ENCODE measurements around the gene FLYWCH1.

The FLYWCH1 gene

DNA sequence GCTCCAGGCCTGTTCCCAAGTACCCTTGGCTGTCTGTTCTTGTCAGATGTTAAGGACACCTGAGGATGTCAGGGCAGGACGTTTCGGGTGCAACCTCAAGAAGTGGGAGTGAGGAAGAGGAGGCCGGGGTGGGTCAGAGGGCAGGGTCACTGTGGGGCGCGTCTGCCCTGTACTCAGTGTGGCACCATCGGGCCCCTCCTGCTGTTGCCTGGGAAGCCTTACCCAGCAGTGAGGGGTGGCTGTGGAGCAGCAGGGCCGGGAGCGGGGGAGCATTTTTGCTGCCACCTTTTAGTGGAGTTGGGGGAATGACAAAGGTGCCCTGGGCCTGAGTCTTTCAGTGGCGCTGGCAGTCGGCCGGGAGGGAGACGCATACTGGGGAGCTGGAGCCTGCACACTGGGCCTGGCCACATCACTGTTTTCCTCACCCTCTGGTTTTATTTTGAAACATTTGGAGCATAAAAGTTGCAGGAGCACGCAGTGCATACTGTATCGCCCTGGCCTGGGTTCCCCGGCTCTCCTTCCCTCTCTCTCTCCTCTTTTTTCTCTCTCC is 11.1 kb upstream of the FLYWCH1 start:
- DNase-seq: no peak

GRCh38 chr16:2902337-2903130 is 9.2 kb upstream of the FLYWCH1 start:
- no peak for DNase-seq

GRCh38 chr16:2904100-2904921 is 7.4 kb upstream of the FLYWCH1 start:
- peak; percentile 86 for DNase-seq

DNA sequence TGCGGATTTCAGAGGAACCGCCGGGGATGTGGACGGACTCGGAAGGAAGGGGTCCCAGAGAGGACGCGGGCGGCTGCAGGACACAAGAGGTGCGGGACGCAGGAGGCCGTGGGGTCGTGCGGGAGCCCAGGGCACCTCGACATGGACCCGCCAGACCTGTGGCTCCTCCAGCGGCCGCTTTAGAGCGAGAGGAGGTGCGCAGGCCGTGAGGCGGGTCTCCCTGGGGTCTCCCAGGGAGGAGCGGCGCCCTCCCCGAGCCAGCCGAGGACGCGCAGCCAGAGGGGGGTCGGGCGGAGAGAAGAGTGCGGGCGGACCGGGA is 6.8 kb upstream of the FLYWCH1 start:
- DNase-seq: no peak

GRCh38 chr16:2905241-2905987 is 6.3 kb upstream of the FLYWCH1 start:
- DNase-seq: peak; percentile 100

DNA sequence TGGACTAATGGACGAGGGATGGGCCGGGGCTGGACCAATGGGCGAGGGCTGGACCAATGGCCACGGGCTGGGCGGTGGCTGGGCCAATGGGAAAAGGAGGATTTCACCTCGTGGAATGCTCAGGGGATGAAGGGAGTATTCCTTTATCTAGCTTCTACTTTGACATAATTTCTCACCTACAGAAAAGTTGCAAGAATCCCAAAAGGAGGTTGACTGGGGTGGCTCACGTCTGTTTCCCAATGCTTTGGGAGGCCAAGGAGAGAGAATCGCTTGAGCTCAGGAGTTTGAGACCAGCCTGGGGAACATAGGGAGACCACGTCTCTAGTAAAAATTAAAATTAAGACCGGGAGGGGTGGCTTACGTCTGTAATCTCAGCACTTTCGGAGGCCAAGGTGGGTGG is 5.7 kb upstream of the FLYWCH1 start:
- DNase-seq: no peak

DNA sequence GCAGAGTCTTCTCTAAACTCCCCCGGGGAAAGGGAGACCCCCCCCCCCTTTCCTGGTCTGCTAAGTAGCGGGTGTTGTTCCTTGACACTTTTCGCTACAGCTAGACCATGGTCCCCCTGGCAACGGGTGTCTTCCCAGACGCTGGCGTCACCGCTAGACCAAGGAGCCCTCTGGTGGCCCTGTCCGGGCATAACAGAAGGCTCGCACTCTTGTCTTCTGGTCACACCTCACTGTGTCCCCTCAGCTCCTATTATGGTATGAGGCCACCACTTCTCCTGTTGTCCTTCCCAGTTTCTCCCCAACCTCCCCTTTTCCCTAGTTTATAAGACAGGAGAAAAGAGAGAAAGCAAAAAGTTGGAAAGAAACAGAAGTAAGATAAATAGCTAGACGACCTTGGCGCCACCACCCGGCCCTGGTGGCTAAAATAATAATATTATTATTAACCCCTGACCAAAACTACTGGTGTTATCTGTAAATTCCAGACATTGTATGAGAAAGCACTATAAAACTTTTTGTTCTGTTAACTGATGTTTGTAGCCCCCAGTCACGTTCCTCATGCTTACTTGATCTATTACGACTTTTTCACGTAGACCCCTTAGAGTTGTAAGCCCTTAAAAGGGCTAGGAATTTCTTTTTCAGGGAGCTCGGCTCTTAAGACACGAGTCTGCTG is 4.5 kb upstream of the FLYWCH1 start:
- DNase-seq: peak; percentile 32

- peak; percentile 57 for DNase-seq
These were observed 1.2 kb upstream of the FLYWCH1 start for GRCh38 chr16:2910441-2910969.

DNA sequence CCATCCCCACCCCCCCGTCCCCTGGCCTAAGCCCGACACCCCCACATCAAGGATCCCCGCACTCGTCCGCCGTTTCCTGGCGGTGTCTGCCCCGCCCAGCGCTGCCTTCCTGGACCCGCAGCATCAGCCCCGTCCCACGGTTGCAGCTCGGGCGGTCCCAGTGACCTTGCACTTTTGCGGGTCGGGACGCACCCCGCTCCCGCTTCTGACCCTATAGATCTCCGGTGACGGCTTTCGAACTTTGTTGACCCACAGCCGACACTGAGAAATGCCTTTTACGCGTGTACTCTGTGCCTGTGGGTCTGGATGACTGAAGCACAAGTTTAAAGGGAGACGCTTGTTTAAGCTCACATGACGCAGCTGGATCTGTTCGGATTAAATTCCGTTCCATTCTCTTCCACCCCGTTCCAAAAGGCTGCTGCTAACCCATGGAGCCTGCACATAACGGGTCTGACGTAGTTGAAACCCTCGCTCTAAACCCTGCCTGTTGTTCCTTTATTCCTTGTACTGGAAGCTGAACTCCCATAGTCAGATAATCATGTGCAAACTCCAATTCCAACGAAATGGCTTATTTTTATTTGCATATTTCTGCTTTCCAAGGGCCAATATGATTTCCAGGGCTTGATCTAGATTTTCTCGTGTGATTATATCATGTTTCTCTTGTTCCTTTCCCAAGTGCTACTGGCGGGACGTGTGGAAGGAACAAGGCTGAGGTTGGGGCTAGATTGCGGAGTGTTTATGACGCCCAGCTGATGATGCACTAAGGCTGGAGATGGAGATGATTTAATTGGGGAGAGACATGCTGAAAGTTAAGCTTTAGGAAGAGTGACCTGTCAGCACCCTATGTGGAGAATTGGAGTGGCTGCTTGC is 834 bp downstream of the FLYWCH1 start:
- DNase-seq: peak; percentile 66

GRCh38 chr16:2913603-2914002 is 1.9 kb downstream of the FLYWCH1 start:
- DNase-seq: no peak

GRCh38 chr16:2914233-2914632 is 2.5 kb downstream of the FLYWCH1 start:
- no peak for DNase-seq

DNA sequence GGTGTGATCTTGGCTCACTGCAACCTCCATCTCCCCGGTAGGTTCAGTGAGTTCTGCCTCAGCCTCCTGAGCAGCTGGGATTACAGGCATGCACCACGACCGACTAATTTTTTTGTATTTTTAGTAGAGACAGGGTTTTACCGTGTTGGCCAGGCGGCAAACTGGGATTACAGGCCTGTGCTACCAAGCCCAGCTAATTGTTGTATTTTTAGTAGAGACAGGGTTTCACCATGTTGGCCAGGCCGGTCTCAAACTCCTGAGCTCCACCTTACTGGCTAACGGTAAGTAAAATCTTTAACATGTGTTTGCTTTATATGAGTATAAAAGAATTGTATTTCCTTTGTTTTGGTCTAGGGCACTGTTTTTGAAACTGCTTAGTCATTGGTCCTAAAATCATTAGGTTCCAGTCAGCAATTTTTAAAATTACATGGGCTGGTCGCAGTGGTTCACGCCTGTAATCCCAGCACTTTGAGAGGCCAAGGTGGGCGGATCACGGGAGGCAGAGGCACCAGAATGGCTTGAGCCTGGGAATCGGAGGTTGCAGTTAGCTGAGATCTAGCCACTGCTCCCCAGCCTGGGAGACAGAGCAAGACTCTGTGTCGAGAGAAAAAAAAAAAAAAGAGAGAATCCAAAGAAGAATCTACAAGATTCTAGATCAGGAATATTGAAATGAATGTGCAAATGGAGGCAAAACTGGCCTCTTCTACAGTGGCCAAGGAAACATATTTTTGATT is 3.6 kb downstream of the FLYWCH1 start:
- DNase-seq: no peak

DNA sequence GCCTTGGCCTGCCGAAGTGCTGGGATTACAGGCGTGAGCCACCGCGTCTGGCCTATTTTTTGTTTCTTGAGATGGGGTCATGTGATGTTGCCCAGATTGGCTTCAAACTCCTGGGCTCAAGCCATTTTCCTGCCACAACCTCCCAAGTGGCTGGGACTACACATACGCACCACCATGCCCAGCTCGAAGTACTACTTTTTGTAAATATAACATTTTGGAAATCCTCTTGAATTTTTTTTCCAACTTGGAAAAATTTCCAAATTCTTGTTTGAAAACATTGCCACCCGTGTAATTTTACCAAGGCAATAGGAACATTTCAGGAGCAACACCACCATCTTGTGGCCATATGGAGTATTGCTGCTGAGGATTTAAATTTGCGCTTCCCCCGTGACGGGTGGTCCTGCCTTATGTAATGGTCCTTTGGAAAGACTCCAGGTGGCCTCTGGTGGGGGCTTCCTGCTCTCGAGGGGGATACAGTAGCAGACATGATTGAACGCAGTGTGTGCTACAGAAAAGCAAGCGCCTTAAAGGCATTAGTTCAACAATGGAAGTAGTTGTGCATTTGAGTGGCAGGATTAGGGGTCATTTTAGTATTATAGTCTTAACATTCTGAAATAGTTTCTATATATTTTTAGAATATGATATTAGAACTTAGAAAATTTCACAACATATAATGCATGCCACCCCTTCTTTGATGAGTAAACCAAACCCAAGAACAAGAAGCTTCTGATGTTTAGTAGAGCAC is 8.0 kb downstream of the FLYWCH1 start:
- peak; percentile 46 for DNase-seq

- no peak for DNase-seq
These were observed 11.8 kb downstream of the FLYWCH1 start for GRCh38 chr16:2923481-2923880.

- DNase-seq: no peak
These were observed 13.4 kb downstream of the FLYWCH1 start for GRCh38 chr16:2924901-2925755.

- DNase-seq: no peak
These were observed 14.4 kb downstream of the FLYWCH1 start for GRCh38 chr16:2925951-2926649.

- no peak for DNase-seq
These were observed 14.9 kb downstream of the FLYWCH1 start for GRCh38 chr16:2926650-2926999.

- peak; percentile 76 for DNase-seq
These were observed 15.4 kb downstream of the FLYWCH1 start for GRCh38 chr16:2927010-2927646.

All from HCEC 1CT (cell line).